ENCODE results near the gene SCD. TPM values are rescaled to one million over a fixed set of nuclear protein-coding genes. Genes with fewer than 3 reads are reported as not detected.

SCD gene
- total RNA-seq, 6 donors from 2014 or later: 108 to 464 (median 251) TPM

DNA sequence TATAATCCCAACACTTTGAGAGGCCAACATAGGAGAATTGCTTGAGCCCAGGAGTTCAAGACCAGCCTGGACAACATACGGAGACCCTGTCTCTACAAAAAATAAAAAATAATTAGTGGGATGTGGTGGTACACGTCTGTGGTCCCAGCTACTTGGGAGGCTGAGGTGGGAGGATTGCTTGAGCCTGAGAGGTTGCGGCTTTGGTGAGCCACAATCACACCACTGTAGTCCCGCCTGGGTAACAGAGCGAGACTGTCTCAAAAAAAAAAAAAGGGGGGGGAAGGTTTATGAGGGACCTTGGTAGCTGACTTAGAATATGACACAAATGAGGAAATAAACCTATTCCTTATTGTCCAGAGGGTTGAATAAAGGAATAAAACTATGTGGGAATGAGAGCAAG, 30.8 kb downstream of the SCD start:
- no peak for ATAC-seq (ENCODE audit: low FRiP score in 2 of 2)
- H3K27ac ChIP-seq: peak overlapping the region in 1 of 4 donors; percentile 20
- 82 to 92% methylated on average over 5 of the region's 5 CpGs for WGBS, 2 donors
- TF ChIP-seq POLR2AphosphoS5 (IDR thresholded peaks at IDR 0.05): no peak
- no peak for TF ChIP-seq POLR2A (IDR thresholded peaks at IDR 0.05)
- TF ChIP-seq, protein P1, sequence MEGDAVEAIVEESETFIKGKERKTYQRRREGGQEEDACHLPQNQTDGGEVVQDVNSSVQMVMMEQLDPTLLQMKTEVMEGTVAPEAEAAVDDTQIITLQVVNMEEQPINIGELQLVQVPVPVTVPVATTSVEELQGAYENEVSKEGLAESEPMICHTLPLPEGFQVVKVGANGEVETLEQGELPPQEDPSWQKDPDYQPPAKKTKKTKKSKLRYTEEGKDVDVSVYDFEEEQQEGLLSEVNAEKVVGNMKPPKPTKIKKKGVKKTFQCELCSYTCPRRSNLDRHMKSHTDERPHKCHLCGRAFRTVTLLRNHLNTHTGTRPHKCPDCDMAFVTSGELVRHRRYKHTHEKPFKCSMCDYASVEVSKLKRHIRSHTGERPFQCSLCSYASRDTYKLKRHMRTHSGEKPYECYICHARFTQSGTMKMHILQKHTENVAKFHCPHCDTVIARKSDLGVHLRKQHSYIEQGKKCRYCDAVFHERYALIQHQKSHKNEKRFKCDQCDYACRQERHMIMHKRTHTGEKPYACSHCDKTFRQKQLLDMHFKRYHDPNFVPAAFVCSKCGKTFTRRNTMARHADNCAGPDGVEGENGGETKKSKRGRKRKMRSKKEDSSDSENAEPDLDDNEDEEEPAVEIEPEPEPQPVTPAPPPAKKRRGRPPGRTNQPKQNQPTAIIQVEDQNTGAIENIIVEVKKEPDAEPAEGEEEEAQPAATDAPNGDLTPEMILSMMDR (IDR thresholded peaks at IDR 0.05): no peak
- no peak for TF ChIP-seq EP300 (IDR thresholded peaks at IDR 0.05)
- peaks cover 16 to 19% (median 18%) of the 10 kb centered on the region in 4 donors for H3K4me1 ChIP-seq
- no peaks in the 10 kb centered on the region for H3K9me3 ChIP-seq
- H3K27me3 ChIP-seq: no peaks in the 10 kb centered on the region
- peaks cover 0 to 14% (median 8%) of the 10 kb centered on the region in 4 donors for H3K36me3 ChIP-seq
- no peak overlapping the region for H3K4me3 ChIP-seq
- DNase-seq: no peak

- Histone ChIP-seq H3K36me3 (peaks cover 0 to 17% (median 8%) of the 10 kb centered on the region in 4 donors), H3K4me3 (no peak overlapping the region), H3K27ac (no peak overlapping the region), H3K27me3 (no peaks in the 10 kb centered on the region), H3K4me1 (peaks cover 0 to 8% (median 3%) of the 10 kb centered on the region in 4 donors), H3K9me3 (no peaks in the 10 kb centered on the region)
- TF ChIP-seq POLR2AphosphoS5 (IDR thresholded peaks at IDR 0.05): no peak
- TF ChIP-seq, protein P1 (IDR thresholded peaks at IDR 0.05): no peak
- no peak for TF ChIP-seq EP300 (IDR thresholded peaks at IDR 0.05)
- no peak for TF ChIP-seq POLR2A (IDR thresholded peaks at IDR 0.05)
- ATAC-seq (ENCODE audit: low FRiP score in 2 of 2) (no peak), DNase-seq (no peak)
- 82 to 84% methylated on average over 3 of the region's 3 CpGs for WGBS, 2 donors
Observed at GRCh38 chr10:100380400-100380799, 33.4 kb downstream of the SCD start.

DNA sequence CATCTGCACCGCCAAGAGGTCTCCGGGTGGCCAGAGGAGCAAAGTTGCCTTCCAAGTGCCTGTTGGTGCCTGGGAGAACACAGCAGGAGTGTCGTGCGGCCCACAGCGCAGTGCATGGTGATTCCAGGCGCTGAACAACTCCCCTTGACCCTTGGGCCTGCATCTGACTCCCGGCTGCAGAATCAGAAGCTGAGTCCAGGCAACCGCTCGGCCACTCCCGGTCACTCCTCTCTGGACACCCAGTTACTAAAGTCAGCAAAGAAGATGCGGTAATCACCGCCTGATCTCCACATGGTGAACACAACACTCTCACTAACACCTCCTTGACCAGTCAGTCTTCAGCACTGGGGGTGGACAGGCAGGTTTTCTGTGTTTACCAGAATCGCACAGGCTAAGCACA, 35.5 kb downstream of the SCD start:
- WGBS, 2 donors: 97 to 100% methylated on average over 2 to 13 of the region's 13 CpGs
- ATAC-seq (ENCODE audit: low FRiP score in 2 of 2) (no peak), DNase-seq (peak in 1 of 2 donors; percentile 40)
- no peak for TF ChIP-seq POLR2A (IDR thresholded peaks at IDR 0.05)
- TF ChIP-seq, protein P1 (IDR thresholded peaks at IDR 0.05): no peak
- no peak for TF ChIP-seq POLR2AphosphoS5 (IDR thresholded peaks at IDR 0.05)
- TF ChIP-seq EP300 (IDR thresholded peaks at IDR 0.05): no peak
- Histone ChIP-seq H3K9me3 (no peaks in the 10 kb centered on the region), H3K36me3 (peaks cover 0 to 17% (median 8%) of the 10 kb centered on the region in 4 donors), H3K4me3 (no peak overlapping the region), H3K4me1 (peaks cover 0 to 4% (median 0%) of the 10 kb centered on the region in 4 donors), H3K27me3 (no peaks in the 10 kb centered on the region), H3K27ac (peak overlapping the region in 1 of 4 donors; percentile 46)

GRCh38 chr10:100383251-100383650, 36.2 kb downstream of the SCD start:
- DNase-seq (no peak), ATAC-seq (ENCODE audit: low FRiP score in 2 of 2) (no peak)
- no peak for TF ChIP-seq POLR2AphosphoS5 (IDR thresholded peaks at IDR 0.05)
- TF ChIP-seq, protein P1 (IDR thresholded peaks at IDR 0.05): no peak
- TF ChIP-seq POLR2A (IDR thresholded peaks at IDR 0.05): no peak
- no peak for TF ChIP-seq EP300 (IDR thresholded peaks at IDR 0.05)
- H3K4me1 ChIP-seq: peaks cover 0 to 4% (median 0%) of the 10 kb centered on the region in 4 donors
- H3K4me3 ChIP-seq: no peak overlapping the region
- no peaks in the 10 kb centered on the region for H3K9me3 ChIP-seq
- H3K36me3 ChIP-seq: peaks cover 0 to 17% (median 8%) of the 10 kb centered on the region in 4 donors
- no peak overlapping the region for H3K27ac ChIP-seq
- no peaks in the 10 kb centered on the region for H3K27me3 ChIP-seq
- 89 to 95% methylated on average over 2 of the region's 2 CpGs for WGBS, 2 donors

Data from upper lobe of left lung (tissue), 6 donors.